Middle frontal gyrus (tissue), 1 donor: ENCODE measurements around the gene GMPS.
"Not testable (repeated sequence)": the region's sequence is repeated elsewhere in the genome, so short reads cannot be mapped to it uniquely, and the experiment has no call there.

ENCODE experiments used
- DNase-seq: peaks from one replicate; pipeline ENCODE4 v3.0.0-alpha.2; 2015; ENCODE audit warnings: low spot score; ENCODE audit errors: extremely low spot score

Gene GMPS

GRCh38 chr3:155941354-155941753 lies 70.9 kb downstream of the GMPS start:
- no peak for DNase-seq

GRCh38 chr3:155944081-155944480 lies 73.6 kb downstream of the GMPS start:
- DNase-seq, result no peak

- DNase-seq, result no peak
Measured at GRCh38 chr3:155946178-155946577, 75.7 kb downstream of the GMPS start.

GRCh38 chr3:155948476-155948875 lies 78.0 kb downstream of the GMPS start:
- no peak for DNase-seq

GRCh38 chr3:155949453-155950217 lies 79.2 kb downstream of the GMPS start:
- no peak for DNase-seq

- no peak for DNase-seq
Measured at GRCh38 chr3:155956508-155957411, 86.3 kb downstream of the GMPS start.

GRCh38 chr3:155957412-155957880 lies 87.0 kb downstream of the GMPS start:
- no peak for DNase-seq

GRCh38 chr3:155958676-155959075 lies 88.2 kb downstream of the GMPS start:
- no peak for DNase-seq

GRCh38 chr3:155960060-155960459 lies 89.6 kb downstream of the GMPS start:
- DNase-seq, result no peak

GRCh38 chr3:155961044-155961443 lies 90.6 kb downstream of the GMPS start:
- not testable (repeated sequence) for DNase-seq

- DNase-seq, result no peak
Measured at GRCh38 chr3:155963570-155963969, 93.1 kb downstream of the GMPS start.

- DNase-seq, result no peak
Measured at GRCh38 chr3:155970398-155970797, 99.9 kb downstream of the GMPS start.

GRCh38 chr3:155972885-155973584 lies 102.6 kb downstream of the GMPS start:
- DNase-seq, result no peak

GRCh38 chr3:155978324-155978723 lies 107.9 kb downstream of the GMPS start:
- DNase-seq, result no peak

GRCh38 chr3:155979746-155980145 lies 109.3 kb downstream of the GMPS start:
- DNase-seq, result no peak

GRCh38 chr3:155981669-155982068 lies 111.2 kb downstream of the GMPS start:
- DNase-seq, result no peak

GRCh38 chr3:155983834-155984474 lies 113.5 kb downstream of the GMPS start:
- DNase-seq, result no peak

GRCh38 chr3:155984791-155985417 lies 114.5 kb downstream of the GMPS start:
- no peak for DNase-seq

- DNase-seq, result no peak
Measured at GRCh38 chr3:155989536-155989935, 119.1 kb downstream of the GMPS start.

- no peak for DNase-seq
Measured at GRCh38 chr3:155991212-155991611, 120.8 kb downstream of the GMPS start.

GRCh38 chr3:155991847-155992246 lies 121.4 kb downstream of the GMPS start:
- no peak for DNase-seq
